PC-3 (cell line): Measurements from ENCODE around the gene LCLAT1. TPM values are rescaled to one million over a fixed set of nuclear protein-coding genes. Genes with fewer than 3 reads are reported as not detected.
A peak's percentile ranks its signal among the peaks of the same experiment; 100 is the strongest.

Experiments used
- ATAC-seq: fragments of 200-7000 bp; cut with Tn5 transposase; 2 replicates; pipeline ENCODE4 v1.9.1; 2020; ENCODE audit warnings: mild to moderate bottlenecking, moderate library complexity
- BruUV-seq: library from RNA; stranded (reverse); fragments of 400-500 nt; replicated peaks from 2 replicates; lab custom pipeline; 2021; lab: Mats Ljungman, UMichigan
- CTCF ChIA-PET: fragments of 300-600 bp; sonication (Branson Sonifier 250); formaldehyde crosslinking; loops from one replicate; lab custom pipeline; 2022; ENCODE audit warnings: antibody characterized with exemption; lab: Charles Lee
- POLR2A ChIA-PET: fragments of 300-600 bp; sonication (Branson Sonifier 250); formaldehyde crosslinking; loops from one replicate; lab custom pipeline; 2022; ENCODE audit warnings: antibody characterized with exemption; ENCODE audit not compliant: unreplicated experiment; lab: Charles Lee
- DNase-seq: peaks from one replicate; pipeline ENCODE4 v3.0.0-alpha.2; 2015
- H2AFZ ChIP-seq: fragments of 300-600 bp; sonication (generic); 2 replicates; pipeline ENCODE4 v1.6.0; 2016; ENCODE audit warnings: antibody characterized with exemption, low read length
- H3F3A ChIP-seq: fragments of 300-600 bp; sonication (generic); one replicate; pipeline ENCODE4 v1.6.0; 2017; ENCODE audit warnings: antibody characterized with exemption, low read length, control low read depth, mild to moderate bottlenecking; ENCODE audit not compliant: unreplicated experiment
- H3K27ac ChIP-seq: fragments of 300-600 bp; sonication (generic); 2 replicates; pipeline ENCODE4 v1.5.1; 2016; ENCODE audit warnings: mild to moderate bottlenecking, low read length
- H3K27me3 ChIP-seq: fragments of 300-600 bp; sonication (generic); 2 replicates; pipeline ENCODE4 v1.6.1; 2016; ENCODE audit warnings: low read length, mixed read lengths
- H3K36me3 ChIP-seq: fragments of 300-600 bp; sonication (generic); 2 replicates; pipeline ENCODE4 v1.6.1; 2016; ENCODE audit warnings: low read depth, mixed run types, low read length, mixed read lengths
- H3K4me1 ChIP-seq: fragments of 300-600 bp; sonication (generic); 2 replicates; pipeline ENCODE4 v1.5.1; 2016; ENCODE audit warnings: low read length; ENCODE audit not compliant: insufficient read depth
- H3K4me2 ChIP-seq: fragments of 300-600 bp; sonication (generic); 2 replicates; pipeline ENCODE4 v1.6.0; 2016; ENCODE audit warnings: low read length
- H3K4me3 ChIP-seq: fragments of 300-600 bp; sonication (generic); 2 replicates; pipeline ENCODE4 v1.5.1; 2016; ENCODE audit warnings: mild to moderate bottlenecking, low read length, mixed read lengths
- H3K79me2 ChIP-seq: fragments of 300-600 bp; sonication (generic); 2 replicates; pipeline ENCODE4 v1.6.1; 2017; ENCODE audit warnings: low read length, mixed read lengths
- H3K9ac ChIP-seq: fragments of 300-600 bp; sonication (generic); 2 replicates; pipeline ENCODE4 v1.6.0; 2016; ENCODE audit warnings: mild to moderate bottlenecking, low read length
- H3K9me2 ChIP-seq: fragments of 300-600 bp; sonication (generic); replicated peaks from 2 replicates; pipeline ENCODE4 v1.6.1; 2016; ENCODE audit warnings: mixed run types, low read length, mixed read lengths
- H3K9me3 ChIP-seq: fragments of 300-600 bp; sonication (generic); 2 replicates; pipeline ENCODE4 v1.6.1; 2016; ENCODE audit warnings: low read length, mixed read lengths
- H4K20me1 ChIP-seq: fragments of 300-600 bp; sonication (generic); 2 replicates; pipeline ENCODE4 v1.6.1; 2016; ENCODE audit warnings: low read length, mixed read lengths
- CTCF ChIP-seq: fragments of 300-600 bp; sonication (generic); conservative IDR thresholded peaks from 2 replicates; pipeline ENCODE4 v1.5.1; 2017; ENCODE audit warnings: antibody characterized with exemption, low read depth, mild to moderate bottlenecking, low read length
- EZH2 ChIP-seq: fragments of 300-600 bp; sonication (generic); IDR thresholded peaks from one replicate; pipeline ENCODE4 v1.6.1; 2017; ENCODE audit warnings: antibody characterized with exemption, mild to moderate bottlenecking, low read length; ENCODE audit not compliant: unreplicated experiment
- EZH2phosphoT487 ChIP-seq: fragments of 300-600 bp; sonication (generic); IDR thresholded peaks from 2 replicates; pipeline ENCODE4 v1.6.1; 2018; ENCODE audit warnings: mild to moderate bottlenecking, antibody characterized with exemption, low read length, borderline replicate concordance
- intact Hi-C: fragments of 100-400 bp; cut with micrococcal nuclease; formaldehyde crosslinking; loops from 2 replicates; pipeline ENCODE4 v1.9.0; 2023
- total RNA-seq: library from RNA; depleted of rRNA; stranded (reverse); fragments of >200 nt; gene quantifications from 2 replicates; pipeline ENCODE4 v1.2.3, GENCODE V29; 2014

LCLAT1 gene
- total RNA-seq, 1 experiment from 2014 or later, result 22.0 TPM

- peak overlapping the region; percentile 74; the same call in 1 of the 2 replicates for H3K4me2 ChIP-seq
Observed at GRCh38 chr2:30510409-30510808, 63.4 kb downstream of the LCLAT1 start.

GRCh38 chr2:30511122-30512083 lies 64.4 kb downstream of the LCLAT1 start:
- no TSS peak for BruUV-seq
- Histone ChIP-seq H3K79me2 (peaks cover 82% of the 10 kb centered on the region), H3K36me3 (no peaks in the 10 kb centered on the region), H2AFZ (no peak overlapping the region), H3K27ac (no peak overlapping the region), H3K9me3 (no peaks in the 10 kb centered on the region), H3K27me3 (no peaks in the 10 kb centered on the region), H4K20me1 (peaks cover 29% of the 10 kb centered on the region), H3K4me2 (peak overlapping the region; percentile 74), H3K4me3 (no peak overlapping the region; the same call in 1 of the 2 replicates), H3K9me2 (no peaks in the 10 kb centered on the region), H3K4me1 (peaks cover 43% of the 10 kb centered on the region), H3F3A (no peaks in the 10 kb centered on the region), H3K9ac (no peak overlapping the region)
- ATAC-seq, result peak; percentile 75
- ChIA-PET POLR2A (no interaction called here), CTCF (interaction anchor here (0.6 kb wide), 1 partner anchor 12 kb away, joined by 5 read pairs; no protein-coding TSS in a partner anchor)
- intact Hi-C loops, result loop anchor here (5.0 to 10.0 kb wide), 2 partner anchors 81 to 153 kb away; no protein-coding TSS in a partner anchor
- TF ChIP-seq EZH2 (no peak), CTCF (no peak), EZH2phosphoT487 (no peak)
- DNase-seq, result peak; percentile 51

More at GRCh38 chr2:30510409-30510808, 63.4 kb downstream of the LCLAT1 start:
- H3F3A ChIP-seq, result no peaks in the 10 kb centered on the region
- no peaks in the 10 kb centered on the region for H3K9me3 ChIP-seq
- POLR2A ChIA-PET, result no interaction called here
- no TSS peak for BruUV-seq
- no peak overlapping the region for H2AFZ ChIP-seq
- no peaks in the 10 kb centered on the region for H3K36me3 ChIP-seq
- H3K4me1 ChIP-seq, result peaks cover 42% of the 10 kb centered on the region
- CTCF ChIA-PET, result interaction anchor here (0.6 kb wide), 1 partner anchor 13 kb away, joined by 5 read pairs; no protein-coding TSS in a partner anchor
- peaks cover 29% of the 10 kb centered on the region for H4K20me1 ChIP-seq
- no peak overlapping the region for H3K4me3 ChIP-seq
- H3K9ac ChIP-seq, result no peak overlapping the region
- TF ChIP-seq EZH2phosphoT487 (no peak), EZH2 (no peak), CTCF (no peak)
- H3K9me2 ChIP-seq, result no peaks in the 10 kb centered on the region
- ATAC-seq (no peak), DNase-seq (no peak)
- H3K79me2 ChIP-seq, result peaks cover 73% of the 10 kb centered on the region
- intact Hi-C loops, result loop anchor here (5.0 to 10.0 kb wide), 2 partner anchors 82 to 154 kb away; no protein-coding TSS in a partner anchor
- no peaks in the 10 kb centered on the region for H3K27me3 ChIP-seq
- H3K27ac ChIP-seq, result no peak overlapping the region
